GM10266 (cell line): ENCODE data around the gene ARID1B.

ENCODE experiments used
- DNase-seq: peaks from one replicate; pipeline ENCODE4 v3.0.0; 2012; ENCODE audit errors: extremely low spot score
- TF ChIP-seq, protein P1 (sequence below): IDR thresholded peaks from 2 replicates; pipeline ENCODE4 v1.5.1; 2012; ENCODE audit warnings: mild to moderate bottlenecking, low read depth; ENCODE audit not compliant: control insufficient read depth, insufficient read depth; ENCODE audit errors: missing control alignments

ARID1B gene

DNA sequence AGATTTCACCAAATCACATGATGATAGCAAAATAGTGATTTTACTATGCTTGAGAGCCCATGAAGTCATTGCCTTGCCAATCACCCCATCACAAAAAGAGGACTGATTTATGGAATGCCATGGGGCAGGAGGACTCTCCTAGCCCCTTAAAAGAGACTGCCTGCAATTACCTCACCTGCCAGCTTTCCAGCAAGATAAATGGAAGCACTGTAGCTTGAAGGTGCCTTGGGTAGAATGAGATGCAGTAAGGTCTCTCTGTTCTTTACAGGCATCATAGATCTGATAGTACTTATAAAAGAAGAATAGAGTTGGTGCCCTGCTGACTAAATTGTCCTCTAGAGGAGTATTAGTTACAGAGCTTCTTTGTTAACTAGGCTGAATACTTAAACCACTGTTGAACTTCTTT, 303.8 kb downstream of the ARID1B start:
- no peak for DNase-seq
- TF ChIP-seq, protein P1, sequence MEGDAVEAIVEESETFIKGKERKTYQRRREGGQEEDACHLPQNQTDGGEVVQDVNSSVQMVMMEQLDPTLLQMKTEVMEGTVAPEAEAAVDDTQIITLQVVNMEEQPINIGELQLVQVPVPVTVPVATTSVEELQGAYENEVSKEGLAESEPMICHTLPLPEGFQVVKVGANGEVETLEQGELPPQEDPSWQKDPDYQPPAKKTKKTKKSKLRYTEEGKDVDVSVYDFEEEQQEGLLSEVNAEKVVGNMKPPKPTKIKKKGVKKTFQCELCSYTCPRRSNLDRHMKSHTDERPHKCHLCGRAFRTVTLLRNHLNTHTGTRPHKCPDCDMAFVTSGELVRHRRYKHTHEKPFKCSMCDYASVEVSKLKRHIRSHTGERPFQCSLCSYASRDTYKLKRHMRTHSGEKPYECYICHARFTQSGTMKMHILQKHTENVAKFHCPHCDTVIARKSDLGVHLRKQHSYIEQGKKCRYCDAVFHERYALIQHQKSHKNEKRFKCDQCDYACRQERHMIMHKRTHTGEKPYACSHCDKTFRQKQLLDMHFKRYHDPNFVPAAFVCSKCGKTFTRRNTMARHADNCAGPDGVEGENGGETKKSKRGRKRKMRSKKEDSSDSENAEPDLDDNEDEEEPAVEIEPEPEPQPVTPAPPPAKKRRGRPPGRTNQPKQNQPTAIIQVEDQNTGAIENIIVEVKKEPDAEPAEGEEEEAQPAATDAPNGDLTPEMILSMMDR, result no peak

DNA sequence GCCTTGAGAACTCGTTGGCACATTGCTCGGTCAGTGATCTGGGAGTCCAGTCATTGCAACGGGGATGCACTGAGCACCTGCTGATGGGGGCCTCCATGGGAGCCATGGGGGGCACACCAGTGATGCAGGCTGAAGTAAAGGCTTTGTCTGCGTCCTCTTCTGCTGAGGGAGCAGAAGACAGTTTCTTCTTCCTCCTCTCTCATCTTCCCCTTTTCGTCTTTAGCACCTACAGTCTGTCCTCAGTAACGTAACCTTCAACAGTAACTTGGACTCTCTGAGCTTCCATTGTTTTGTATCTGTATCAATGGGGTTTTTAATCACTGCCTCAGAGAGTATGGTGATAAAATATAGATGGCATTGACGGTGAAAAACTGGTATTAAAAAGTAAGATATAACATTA, 306.2 kb downstream of the ARID1B start:
- DNase-seq, result no peak
- TF ChIP-seq, protein P1, result no peak

DNA sequence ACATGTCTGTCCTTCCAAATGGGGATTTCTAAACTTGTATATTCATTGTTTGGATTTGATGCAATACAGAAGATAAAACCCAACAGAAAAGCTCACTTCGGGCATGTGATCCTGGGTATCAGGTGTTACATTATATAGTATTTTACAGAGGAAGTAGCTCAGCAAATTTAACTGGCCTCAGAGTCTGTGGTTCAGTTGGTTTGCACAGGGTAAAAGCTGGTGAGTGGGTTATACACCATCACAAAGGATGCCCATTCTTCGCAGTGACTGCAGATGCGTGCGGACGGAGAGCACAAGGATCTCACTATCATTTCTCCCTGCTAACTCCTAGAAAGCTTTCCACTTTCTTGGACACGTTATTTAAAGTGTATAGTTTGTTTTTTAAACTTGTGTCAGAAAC, 309.5 kb downstream of the ARID1B start:
- TF ChIP-seq, protein P1, result no peak

DNA sequence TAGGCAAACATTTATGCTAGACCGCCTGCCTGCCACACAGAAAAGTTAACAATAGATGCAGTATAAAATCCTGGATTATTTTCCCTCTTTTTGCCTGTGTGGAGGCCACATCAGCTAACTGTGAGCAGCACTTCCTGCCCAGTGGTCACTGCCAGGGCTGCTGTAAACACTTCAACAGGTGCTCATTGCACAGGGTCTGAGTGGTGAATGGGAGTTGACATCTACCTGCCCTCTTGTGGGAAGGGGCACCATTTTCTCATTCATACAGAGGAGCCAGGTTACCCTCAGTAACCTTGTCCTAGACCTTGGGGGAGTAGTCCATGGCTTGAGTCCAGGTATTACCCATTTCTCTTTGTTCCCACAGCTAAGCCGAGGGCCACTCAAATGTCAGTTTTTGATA, 310.8 kb downstream of the ARID1B start:
- TF ChIP-seq, protein P1, result no peak
- no peak for DNase-seq

More for the DNA sequence above, 309.5 kb downstream of the ARID1B start:
- DNase-seq, result no peak

DNA sequence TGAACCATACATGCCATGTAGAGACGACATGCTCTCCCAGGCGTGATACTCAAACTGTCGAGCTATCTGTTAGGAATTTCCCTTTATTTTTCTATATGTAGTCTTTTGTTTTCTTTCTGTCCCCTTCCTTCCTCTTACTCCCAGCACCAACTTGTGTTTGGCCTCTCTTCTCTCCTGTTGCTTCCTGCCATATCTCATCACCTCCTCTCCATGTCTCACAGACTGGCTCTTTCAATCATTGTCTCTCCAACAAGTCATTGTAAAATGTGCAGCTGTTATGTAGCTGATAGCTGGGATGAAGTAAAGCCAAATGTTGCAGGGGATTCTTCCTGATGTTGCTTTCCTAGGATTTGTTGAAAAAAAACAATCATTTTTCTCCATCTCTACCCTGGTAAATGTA, 311.7 kb downstream of the ARID1B start:
- DNase-seq, result no peak
- TF ChIP-seq, protein P1, result no peak

DNA sequence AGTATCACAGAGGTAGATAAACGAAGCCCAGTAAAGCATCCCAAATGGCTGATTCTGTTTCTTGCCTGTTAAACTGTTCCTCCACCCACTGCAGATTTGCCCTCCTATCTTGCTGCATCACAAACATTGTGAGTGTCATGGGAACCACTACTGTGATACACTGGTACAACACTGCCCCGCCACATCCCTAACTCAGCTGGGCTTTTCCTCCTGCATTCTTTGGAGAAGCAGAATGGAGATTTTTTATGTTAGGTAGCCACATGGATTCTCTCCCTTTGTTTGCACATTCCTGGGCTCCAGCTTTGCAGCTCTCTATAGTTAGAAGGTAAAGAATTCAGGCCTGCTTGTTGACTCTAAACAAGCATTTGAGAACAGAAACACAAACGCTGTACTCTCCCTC, 312.1 kb downstream of the ARID1B start:
- DNase-seq, result no peak
- TF ChIP-seq, protein P1, result no peak

DNA sequence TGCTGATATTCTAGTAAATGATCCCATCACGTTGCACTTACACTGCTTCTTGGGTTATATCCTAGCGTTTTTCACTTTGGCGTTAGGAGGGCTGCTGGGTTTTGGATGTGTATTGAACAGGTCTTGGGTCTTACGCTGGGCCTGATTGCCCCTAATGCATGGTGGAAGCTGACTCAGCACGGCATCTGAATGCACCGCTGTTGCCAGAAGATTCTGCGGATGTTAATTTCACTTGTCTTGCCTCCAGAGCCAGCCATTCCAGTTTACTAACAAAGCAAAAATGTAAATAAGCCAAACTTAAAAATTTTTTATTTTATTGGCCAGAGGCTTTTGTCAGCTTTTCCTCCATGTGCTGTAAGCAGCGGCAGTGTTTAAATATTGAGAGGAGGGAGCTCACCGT, 312.7 kb downstream of the ARID1B start:
- DNase-seq, result no peak

More for the DNA sequence above, 312.7 kb downstream of the ARID1B start:
- TF ChIP-seq, protein P1, result no peak
